GM12878 (cell line): ENCODE results near the gene LMBRD1. TPM values are rescaled to one million over a fixed set of nuclear protein-coding genes. Genes with fewer than 3 reads are reported as not detected.
"Not testable (repeated sequence)": the region's sequence is repeated elsewhere in the genome, so short reads cannot be mapped to it uniquely, and the experiment has no call there.

Experiments
- ATAC-seq: fragments of 200-7000 bp; cut with Tn5 transposase; 3 replicates; pipeline ENCODE4 v1.9.1; 2020; ENCODE audit warnings: mild to moderate bottlenecking, moderate library complexity
- BruUV-seq: library from RNA; stranded (reverse); fragments of 400-500 nt; replicated peaks from 2 replicates; lab custom pipeline; 2021; lab: Mats Ljungman, UMichigan
- CTCF ChIA-PET: fragments of 300-600 bp; sonication (Branson Sonifier 250); formaldehyde crosslinking; extraction: SDS; loops from one replicate; lab custom pipeline; 2021; ENCODE audit warnings: inconsistent platforms; lab: Yijun Ruan, JAX
- POLR2A ChIA-PET: fragments of 350-600 bp; formaldehyde crosslinking; extraction: SDS; loops from one replicate; lab custom pipeline; 2021; ENCODE audit warnings: inconsistent platforms; lab: Charles Lee
- RAD21 ChIA-PET: fragments of 300-600 bp; sonication (Branson Sonifier 250); formaldehyde crosslinking; loops from one replicate; lab custom pipeline; 2023; ENCODE audit warnings: antibody characterized with exemption; ENCODE audit not compliant: unreplicated experiment; lab: Charles Lee
- SMC1A ChIA-PET: fragments of 300-600 bp; sonication (Branson Sonifier 250); formaldehyde crosslinking; loops from one replicate; lab custom pipeline; 2023; ENCODE audit not compliant: unreplicated experiment, uncharacterized antibody; lab: Charles Lee
- DNase-seq: peaks from one replicate; pipeline ENCODE4 v3.0.0-alpha.2; 2011; ENCODE audit warnings: low read depth, low spot score
- FAIRE-seq: peaks from 3 replicates; lab custom pipeline; 2011; peaks lifted over from hg19 to GRCh38; lab: Jason Lieb, UNC
- H2AFZ ChIP-seq: 2 replicates; pipeline ENCODE4 v1.6.0; 2011; ENCODE audit warnings: low read depth, low read length, control low read depth; ENCODE audit not compliant: control insufficient read depth
- H3K27ac ChIP-seq: 2 replicates; pipeline ENCODE4 v1.5.1; 2011; ENCODE audit warnings: control low read depth; ENCODE audit not compliant: control insufficient read depth, insufficient read depth
- H3K27me3 ChIP-seq, 2 experiments: replicated peaks in 1 of 2; 2 replicates each; pipeline versions ENCODE4 v1.6.0 to v1.6.1; 2011; ENCODE audit warnings: low read length in 1 of 2; ENCODE audit not compliant: control insufficient read depth in 2 of 2, insufficient read depth in 2 of 2
- H3K36me3 ChIP-seq, 2 experiments: 2 replicates each; pipeline ENCODE4 v1.5.1; 2011; ENCODE audit warnings: low read length in 1 of 2; ENCODE audit not compliant: control insufficient read depth in 2 of 2, insufficient read depth in 2 of 2
- H3K4me1 ChIP-seq: 2 replicates; pipeline ENCODE4 v1.6.1; 2011; ENCODE audit warnings: mild to moderate bottlenecking, low read length, moderate library complexity, mixed read lengths; ENCODE audit not compliant: control insufficient read depth, insufficient read depth
- H3K4me2 ChIP-seq: 2 replicates; pipeline ENCODE4 v1.6.0; 2011; ENCODE audit warnings: control low read depth; ENCODE audit not compliant: control insufficient read depth, insufficient read depth
- H3K4me3 ChIP-seq: fragments of 200-600 bp; sonication (generic); 2 replicates; pipeline ENCODE4 v1.5.1; 2016
- H3K79me2 ChIP-seq: 2 replicates; pipeline ENCODE4 v1.6.0; 2011; ENCODE audit warnings: low read length; ENCODE audit not compliant: control insufficient read depth, insufficient read depth
- H3K9ac ChIP-seq: 2 replicates; pipeline ENCODE4 v1.8.0; 2011; ENCODE audit warnings: low read length, control low read depth, mixed read lengths; ENCODE audit not compliant: control insufficient read depth, insufficient read depth
- H3K9me3 ChIP-seq: replicated peaks from 3 replicates; pipeline ENCODE4 v1.5.1; 2011; ENCODE audit warnings: mild to moderate bottlenecking, low read length; ENCODE audit not compliant: control insufficient read depth, insufficient read depth
- H4K20me1 ChIP-seq: 2 replicates; pipeline ENCODE4 v1.6.0; 2011; ENCODE audit not compliant: control insufficient read depth, insufficient read depth
- BCL3 ChIP-seq: IDR thresholded peaks from 2 replicates; pipeline ENCODE4 v1.6.1; 2011; ENCODE audit warnings: borderline replicate concordance, low read depth, mild to moderate bottlenecking, moderate library complexity, low read length; ENCODE audit not compliant: insufficient read depth, poor library complexity, severe bottlenecking
- E4F1 ChIP-seq: fragments of 450-650 bp; IDR thresholded peaks from 2 replicates; pipeline ENCODE4 v1.6.1; 2018; ENCODE audit warnings: borderline replicate concordance, mild to moderate bottlenecking; ENCODE audit not compliant: partially characterized antibody
- RELA ChIP-seq: fragments of 450-650 bp; IDR thresholded peaks from 2 replicates; pipeline ENCODE4 v1.8.0; 2014; ENCODE audit warnings: borderline replicate concordance; ENCODE audit not compliant: partially characterized antibody
- SREBF2 ChIP-seq: IDR thresholded peaks from 2 replicates; pipeline ENCODE4 v1.6.1; 2012; ENCODE audit warnings: mild to moderate bottlenecking, low read length
- ZNF217 ChIP-seq: fragments of 450-650 bp; IDR thresholded peaks from 2 replicates; pipeline ENCODE4 v1.6.1; 2017; ENCODE audit warnings: antibody characterized with exemption, mild to moderate bottlenecking
- WGBS: methylation state at CpG from one replicate; pipeline ENCODE4 v1.1.6; 2016; ENCODE audit warnings: low lambda C conversion rate; ENCODE audit not compliant: insufficient replicate concordance, insufficient coverage; ENCODE audit errors: missing lambda C conversion rate; 5-methylcytosine and 5-hydroxymethylcytosine counted together
- in situ Hi-C: fragments of 300-500 bp; cut with MboI; formaldehyde crosslinking; loops from 9 replicates; pipeline ENCODE4 v1.14.3; 2018; ENCODE audit warnings: mixed read lengths
- intact Hi-C: fragments of 100-400 bp; cut with micrococcal nuclease; formaldehyde crosslinking; loops from one replicate; pipeline ENCODE4 v1.14.2; 2022; ENCODE audit not compliant: unreplicated experiment
- polyA plus RNA-seq, 11 experiments: library from polyadenylated mRNA; depleted of rRNA in 4 of 11; unstranded in 6 of 11; stranded (reverse) in 5 of 11; fragments of >200 nt; fragmentation: Nextera tagmentation in 4 of 11; fragmentation: Illumina TruSeq in 1 of 11; extraction: Ambion mirVana in 4 of 11; extraction: Trizol in 1 of 11; gene quantifications; 1 replicate in 1 of 11; 2 replicates in 10 of 11; pipeline versions ENCODE4 v1.2.1 to v1.2.3, GENCODE V29; 2011 to 2016; ENCODE audit warnings: inconsistent platforms in 2 of 11, missing spikeins in 2 of 11, low read depth in 1 of 11
- total RNA-seq, 4 experiments: library from RNA; depleted of rRNA in 3 of 4; stranded (reverse); fragments of >200 nt in 3 of 4; fragmentation: Illumina TruSeq in 1 of 4; extraction: Trizol in 1 of 4; gene quantifications; 2 replicates each; pipeline versions ENCODE4 v1.2.1 to v1.2.3, GENCODE V29; 2013 to 2021
- TF ChIP-seq, protein P1 (sequence below): fragments of 450-650 bp; formaldehyde crosslinking; IDR thresholded peaks from 2 replicates; pipeline ENCODE4 v1.5.0; 2022; ENCODE audit warnings: mild to moderate bottlenecking, missing genetic modification characterization

Gene LMBRD1
- total and polyA plus RNA-seq, 10 of the 15 experiments (the other 5 are each of a cell fraction or from before 2014, with no cell fraction given), result 20.0 to 82.1 (median 27.2) TPM

DNA sequence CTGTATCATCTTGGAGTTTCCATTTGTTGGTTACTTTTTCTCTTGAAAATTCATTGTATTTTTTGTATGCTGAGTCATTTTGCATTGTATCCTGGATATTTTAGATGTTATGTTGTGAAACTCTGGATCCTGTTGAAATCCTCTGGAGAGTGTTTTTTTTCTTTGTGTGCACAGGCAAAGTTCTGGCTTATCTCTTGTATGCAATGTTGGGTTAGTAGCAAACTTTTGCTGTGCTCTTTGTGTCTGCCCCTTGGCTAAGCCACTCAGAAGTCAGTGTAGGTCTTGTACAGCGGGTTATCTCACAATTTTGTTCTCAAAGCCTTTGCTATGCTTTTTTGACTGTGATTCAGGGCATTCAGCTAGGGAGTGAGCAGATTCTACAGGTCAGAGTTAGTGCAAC is 29.1 kb upstream of the LMBRD1 start (continued):
- TF ChIP-seq BCL3, result no peak

- H3K4me2 ChIP-seq, H3K4me3 ChIP-seq, H3K9me3 ChIP-seq, POLR2A ChIA-PET, FAIRE-seq, H3K27me3 ChIP-seq, BruUV-seq, H3K4me1 ChIP-seq, H4K20me1 ChIP-seq, H3K9ac ChIP-seq, DNase-seq, H3K36me3 ChIP-seq, H2AFZ ChIP-seq, ATAC-seq, H3K79me2 ChIP-seq, H3K27ac ChIP-seq, intact Hi-C loops, in situ Hi-C loops: not testable (repeated sequence)
- ChIA-PET RAD21 (interaction anchor here (1.7 kb wide), 1 partner anchor 9 kb away, joined by 5 read pairs; no protein-coding TSS in a partner anchor), SMC1A (interaction anchor here (1.0 to 1.1 kb wide), 3 partner anchors 8 to 351 kb away, joined by 3 to 6 read pairs (median 5); no protein-coding TSS in a partner anchor), CTCF (interaction anchor here (0.8 to 1.4 kb wide), 3 partner anchors 12 to 284 kb away, joined by 3 read pairs; no protein-coding TSS in a partner anchor)
- WGBS, result 80% methylated on average over 5 of the region's 5 CpGs
Measured at GRCh38 chr6:69824355-69824754, 27.5 kb upstream of the LMBRD1 start.

DNA sequence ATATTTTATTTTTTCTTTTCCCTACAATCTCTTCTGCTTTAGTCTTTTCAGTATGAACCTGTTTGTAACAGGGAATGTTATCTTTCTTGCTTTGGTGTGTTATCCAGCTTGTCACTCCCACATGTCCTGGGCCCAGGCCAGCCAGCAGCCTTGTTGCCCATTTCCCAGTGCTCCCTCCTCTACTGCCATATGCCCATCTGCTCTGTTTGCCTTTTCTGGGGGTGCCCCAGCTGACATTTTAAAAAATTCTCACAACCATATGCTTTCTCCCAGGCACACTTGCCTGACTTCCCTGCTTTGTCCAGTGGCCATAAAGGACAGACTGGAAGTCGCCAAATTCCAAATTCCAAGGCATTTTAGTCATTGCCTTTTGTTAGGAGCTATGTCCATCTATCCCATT is 23.6 kb upstream of the LMBRD1 start:
- no peaks in the 10 kb centered on the region for H4K20me1 ChIP-seq
- FAIRE-seq (no peak), ATAC-seq (no peak), DNase-seq (no peak)
- POLR2A ChIA-PET, result interaction anchor here (0.6 kb wide), 1 partner anchor 11 kb away, joined by 3 read pairs; no protein-coding TSS in a partner anchor
- H3K27ac ChIP-seq, result no peak overlapping the region
- no peak overlapping the region for H3K9ac ChIP-seq
- H3K79me2 ChIP-seq, result no peaks in the 10 kb centered on the region; the same call in 1 of the 2 replicates
- no peaks in the 10 kb centered on the region for H3K36me3 ChIP-seq
- RAD21 ChIA-PET, result interaction anchor here (0.6 kb wide), 1 partner anchor 27 kb away, joined by 3 read pairs; no protein-coding TSS in a partner anchor
- no peak overlapping the region for H3K4me2 ChIP-seq
- no peaks in the 10 kb centered on the region for H3K27me3 ChIP-seq
- H3K4me1 ChIP-seq, result peaks cover 14% of the 10 kb centered on the region
- 67% methylated on average over 1 of the region's 1 CpG for WGBS
- SMC1A ChIA-PET, result interaction anchor here (1.2 to 3.2 kb wide), 2 partner anchors 14 to 94 kb away, joined by 3 to 10 read pairs; no protein-coding TSS in a partner anchor
- H3K9me3 ChIP-seq, result no peaks in the 10 kb centered on the region
- no TSS peak for BruUV-seq
- in situ Hi-C loops (no loop called here), intact Hi-C loops (no loop called here)
- CTCF ChIA-PET, result no interaction called here
- H3K4me3 ChIP-seq, result no peak overlapping the region
- no peak overlapping the region for H2AFZ ChIP-seq
- TF ChIP-seq, protein P1, sequence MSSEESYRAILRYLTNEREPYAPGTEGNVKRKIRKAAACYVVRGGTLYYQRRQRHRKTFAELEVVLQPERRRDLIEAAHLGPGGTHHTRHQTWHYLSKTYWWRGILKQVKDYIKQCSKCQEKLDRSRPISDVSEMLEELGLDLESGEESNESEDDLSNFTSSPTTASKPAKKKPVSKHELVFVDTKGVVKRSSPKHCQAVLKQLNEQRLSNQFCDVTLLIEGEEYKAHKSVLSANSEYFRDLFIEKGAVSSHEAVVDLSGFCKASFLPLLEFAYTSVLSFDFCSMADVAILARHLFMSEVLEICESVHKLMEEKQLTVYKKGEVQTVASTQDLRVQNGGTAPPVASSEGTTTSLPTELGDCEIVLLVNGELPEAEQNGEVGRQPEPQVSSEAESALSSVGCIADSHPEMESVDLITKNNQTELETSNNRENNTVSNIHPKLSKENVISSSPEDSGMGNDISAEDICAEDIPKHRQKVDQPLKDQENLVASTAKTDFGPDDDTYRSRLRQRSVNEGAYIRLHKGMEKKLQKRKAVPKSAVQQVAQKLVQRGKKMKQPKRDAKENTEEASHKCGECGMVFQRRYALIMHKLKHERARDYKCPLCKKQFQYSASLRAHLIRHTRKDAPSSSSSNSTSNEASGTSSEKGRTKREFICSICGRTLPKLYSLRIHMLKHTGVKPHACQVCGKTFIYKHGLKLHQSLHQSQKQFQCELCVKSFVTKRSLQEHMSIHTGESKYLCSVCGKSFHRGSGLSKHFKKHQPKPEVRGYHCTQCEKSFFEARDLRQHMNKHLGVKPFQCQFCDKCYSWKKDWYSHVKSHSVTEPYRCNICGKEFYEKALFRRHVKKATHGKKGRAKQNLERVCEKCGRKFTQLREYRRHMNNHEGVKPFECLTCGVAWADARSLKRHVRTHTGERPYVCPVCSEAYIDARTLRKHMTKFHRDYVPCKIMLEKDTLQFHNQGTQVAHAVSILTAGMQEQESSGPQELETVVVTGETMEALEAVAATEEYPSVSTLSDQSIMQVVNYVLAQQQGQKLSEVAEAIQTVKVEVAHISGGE (CRISPR knock-in tag), result no peak
- no peak for TF ChIP-seq SREBF2
- TF ChIP-seq RELA, result no peak
- TF ChIP-seq ZNF217, result no peak
- TF ChIP-seq E4F1, result no peak
